Loucy (cell line): Measurements from ENCODE around the gene ACVR2B.

Experiments
- H2AFZ ChIP-seq: fragments of 200-600 bp; sonication (generic); 2 replicates; pipeline ENCODE4 v1.6.0; 2016; ENCODE audit warnings: antibody characterized with exemption, mild to moderate bottlenecking, low read length, moderate library complexity
- H3F3A ChIP-seq: fragments of 200-600 bp; 2 replicates; pipeline ENCODE4 v1.6.0; 2016; ENCODE audit warnings: antibody characterized with exemption, low read depth, mild to moderate bottlenecking
- H3K27me3 ChIP-seq: fragments of 200-600 bp; sonication (generic); 2 replicates; pipeline ENCODE4 v1.6.1; 2014; ENCODE audit warnings: low read length, mild to moderate bottlenecking; ENCODE audit not compliant: insufficient read depth, poor library complexity, severe bottlenecking
- H3K36me3 ChIP-seq: fragments of 200-600 bp; sonication (generic); 2 replicates; pipeline ENCODE4 v1.6.1; 2016; ENCODE audit warnings: low read length; ENCODE audit not compliant: insufficient read depth
- H3K4me1 ChIP-seq: fragments of 200-600 bp; sonication (generic); 2 replicates; pipeline ENCODE4 v1.5.1; 2014; ENCODE audit warnings: low read length, mild to moderate bottlenecking; ENCODE audit not compliant: insufficient read depth, poor library complexity, severe bottlenecking
- H3K4me2 ChIP-seq: fragments of 200-600 bp; sonication (generic); 2 replicates; pipeline ENCODE4 v1.6.0; 2014; ENCODE audit warnings: antibody characterized with exemption, low read length, low read depth, mild to moderate bottlenecking; ENCODE audit not compliant: poor library complexity, severe bottlenecking
- H3K4me3 ChIP-seq: fragments of 200-600 bp; sonication (generic); 2 replicates; pipeline ENCODE4 v1.5.1; 2014; ENCODE audit warnings: low read length, mild to moderate bottlenecking, mixed read lengths; ENCODE audit not compliant: poor library complexity, severe bottlenecking
- H3K79me2 ChIP-seq: fragments of 200-600 bp; sonication (generic); 2 replicates; pipeline ENCODE4 v1.6.1; 2014; ENCODE audit warnings: low read length; ENCODE audit not compliant: insufficient read depth
- H3K9ac ChIP-seq: fragments of 200-600 bp; sonication (generic); 2 replicates; pipeline ENCODE4 v1.6.0; 2014; ENCODE audit warnings: mild to moderate bottlenecking, low read depth, low read length, moderate library complexity; ENCODE audit not compliant: poor library complexity, severe bottlenecking
- H3K9me2 ChIP-seq: fragments of 200-600 bp; sonication (generic); replicated peaks from 2 replicates; pipeline ENCODE4 v1.6.1; 2016; ENCODE audit warnings: low read depth, low read length, mixed read lengths
- H3K9me3 ChIP-seq: fragments of 200-600 bp; sonication (generic); 2 replicates; pipeline ENCODE4 v1.6.1; 2014; ENCODE audit warnings: mild to moderate bottlenecking, antibody characterized with exemption, low read length, low read depth; ENCODE audit not compliant: insufficient read depth
- H4K20me1 ChIP-seq: fragments of 200-600 bp; sonication (generic); 2 replicates; pipeline ENCODE4 v1.6.0; 2014; ENCODE audit warnings: antibody characterized with exemption, low read length, mild to moderate bottlenecking; ENCODE audit not compliant: insufficient read depth, poor library complexity, severe bottlenecking
- EZH2phosphoT487 ChIP-seq: fragments of 200-600 bp; IDR thresholded peaks from 2 replicates; pipeline ENCODE4 v1.6.1; 2018; ENCODE audit warnings: antibody characterized with exemption, mild to moderate bottlenecking, moderate library complexity, borderline replicate concordance
- TF ChIP-seq, protein P1 (sequence below): fragments of 200-600 bp; sonication (generic); conservative IDR thresholded peaks from 2 replicates; pipeline ENCODE4 v1.5.1; 2014; ENCODE audit warnings: mild to moderate bottlenecking, antibody characterized with exemption, low read length

Gene ACVR2B

DNA sequence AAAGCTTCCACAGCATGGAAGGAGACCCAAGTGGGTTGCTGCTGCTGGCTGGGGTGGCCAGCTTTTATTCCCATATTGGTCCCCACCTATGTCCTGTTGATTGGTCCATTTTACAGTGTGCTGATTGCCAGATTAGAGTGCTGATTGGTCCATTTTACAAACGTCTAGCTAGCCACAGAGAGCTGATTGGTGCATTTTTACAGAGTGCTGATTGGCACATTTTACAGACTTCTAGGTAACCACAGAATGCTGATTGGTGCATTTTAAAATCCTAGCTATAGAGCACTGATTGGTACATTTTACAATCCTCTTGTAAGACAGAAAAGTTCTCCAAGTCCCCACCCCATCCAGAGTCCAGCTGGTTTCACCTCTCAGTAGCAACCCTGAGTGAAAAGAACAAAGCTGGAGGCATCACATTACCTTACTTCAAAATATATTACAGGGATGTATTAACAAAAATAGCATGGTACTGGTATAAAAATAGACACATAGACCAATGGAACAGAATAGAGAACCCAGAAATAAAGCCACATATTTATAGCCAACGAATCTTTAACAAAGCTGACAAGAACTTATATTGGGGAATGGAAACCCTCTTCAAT, 7.5 kb upstream of the ACVR2B start:
- Histone ChIP-seq H3F3A (no peaks in the 10 kb centered on the region), H3K27me3 (no peaks in the 10 kb centered on the region), H3K9me3 (no peaks in the 10 kb centered on the region; the same call in 1 of the 2 replicates), H3K4me2 (no peak overlapping the region), H3K4me1 (no peaks in the 10 kb centered on the region), H3K79me2 (no peaks in the 10 kb centered on the region), H3K4me3 (no peak overlapping the region), H4K20me1 (no peaks in the 10 kb centered on the region), H3K36me3 (no peaks in the 10 kb centered on the region), H3K9me2 (no peaks in the 10 kb centered on the region), H3K9ac (no peak overlapping the region), H2AFZ (no peak overlapping the region)
- TF ChIP-seq, protein P1, sequence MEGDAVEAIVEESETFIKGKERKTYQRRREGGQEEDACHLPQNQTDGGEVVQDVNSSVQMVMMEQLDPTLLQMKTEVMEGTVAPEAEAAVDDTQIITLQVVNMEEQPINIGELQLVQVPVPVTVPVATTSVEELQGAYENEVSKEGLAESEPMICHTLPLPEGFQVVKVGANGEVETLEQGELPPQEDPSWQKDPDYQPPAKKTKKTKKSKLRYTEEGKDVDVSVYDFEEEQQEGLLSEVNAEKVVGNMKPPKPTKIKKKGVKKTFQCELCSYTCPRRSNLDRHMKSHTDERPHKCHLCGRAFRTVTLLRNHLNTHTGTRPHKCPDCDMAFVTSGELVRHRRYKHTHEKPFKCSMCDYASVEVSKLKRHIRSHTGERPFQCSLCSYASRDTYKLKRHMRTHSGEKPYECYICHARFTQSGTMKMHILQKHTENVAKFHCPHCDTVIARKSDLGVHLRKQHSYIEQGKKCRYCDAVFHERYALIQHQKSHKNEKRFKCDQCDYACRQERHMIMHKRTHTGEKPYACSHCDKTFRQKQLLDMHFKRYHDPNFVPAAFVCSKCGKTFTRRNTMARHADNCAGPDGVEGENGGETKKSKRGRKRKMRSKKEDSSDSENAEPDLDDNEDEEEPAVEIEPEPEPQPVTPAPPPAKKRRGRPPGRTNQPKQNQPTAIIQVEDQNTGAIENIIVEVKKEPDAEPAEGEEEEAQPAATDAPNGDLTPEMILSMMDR: no peak
- no peak for TF ChIP-seq EZH2phosphoT487

DNA sequence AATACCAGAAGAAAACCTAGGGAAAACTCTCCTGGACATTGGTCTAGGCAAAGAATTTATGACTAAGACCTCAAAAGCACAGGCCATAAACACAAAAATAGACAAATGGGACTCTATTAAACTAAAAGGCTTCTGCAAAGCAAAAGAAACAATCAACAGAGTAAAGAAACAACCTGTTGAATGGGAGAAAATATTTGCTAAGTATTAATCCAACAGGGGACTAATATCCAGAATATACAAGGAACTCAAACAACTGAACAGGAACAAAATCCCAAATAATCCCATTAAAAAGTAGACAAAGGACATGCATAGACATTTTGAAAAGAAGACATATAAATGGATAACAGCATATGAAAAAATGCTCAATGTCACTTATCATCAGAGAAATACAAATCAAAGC, 6.9 kb upstream of the ACVR2B start:
- H3K9ac ChIP-seq: no peak overlapping the region
- no peak overlapping the region for H3K4me2 ChIP-seq
- H4K20me1 ChIP-seq: no peaks in the 10 kb centered on the region
- H3K4me1 ChIP-seq: no peaks in the 10 kb centered on the region
- no peak overlapping the region for H2AFZ ChIP-seq
- H3K36me3 ChIP-seq: no peaks in the 10 kb centered on the region
- H3K9me3 ChIP-seq: no peaks in the 10 kb centered on the region; the same call in 1 of the 2 replicates
- H3K79me2 ChIP-seq: no peaks in the 10 kb centered on the region
- no peaks in the 10 kb centered on the region for H3K9me2 ChIP-seq
- H3F3A ChIP-seq: no peaks in the 10 kb centered on the region
- no peak overlapping the region for H3K4me3 ChIP-seq
- TF ChIP-seq EZH2phosphoT487: no peak
- TF ChIP-seq, protein P1: no peak
- no peaks in the 10 kb centered on the region for H3K27me3 ChIP-seq

DNA sequence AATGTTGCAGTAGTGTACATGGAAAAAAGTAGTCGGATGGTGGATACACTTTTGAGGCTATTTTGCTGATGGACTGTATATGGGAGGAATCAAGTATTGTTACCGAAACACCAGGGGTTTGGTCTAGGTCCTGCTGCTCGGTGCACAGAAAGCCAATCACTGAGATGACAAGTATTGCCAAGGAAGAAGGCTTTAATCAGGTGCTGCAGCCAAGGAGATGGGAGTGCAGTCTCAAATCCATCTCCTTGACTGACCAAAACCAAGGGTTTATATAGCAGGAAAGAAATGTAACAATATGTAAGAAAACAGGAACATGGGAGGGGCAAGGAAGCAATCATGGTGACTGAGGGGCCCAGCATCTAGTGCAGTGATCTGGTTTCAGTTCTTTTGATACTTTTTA, 2.8 kb upstream of the ACVR2B start:
- no peak overlapping the region for H3K9ac ChIP-seq
- no peak overlapping the region for H3K4me2 ChIP-seq
- peaks cover 20% of the 10 kb centered on the region for H3K27me3 ChIP-seq
- peaks cover 2% of the 10 kb centered on the region for H4K20me1 ChIP-seq
- H3F3A ChIP-seq: no peaks in the 10 kb centered on the region
- H3K9me3 ChIP-seq: no peaks in the 10 kb centered on the region; the same call in 1 of the 2 replicates
- no peak overlapping the region for H2AFZ ChIP-seq
- H3K4me1 ChIP-seq: peaks cover 7% of the 10 kb centered on the region
- peaks cover 15% of the 10 kb centered on the region for H3K79me2 ChIP-seq
- H3K9me2 ChIP-seq: no peaks in the 10 kb centered on the region
- no peak overlapping the region for H3K4me3 ChIP-seq
- TF ChIP-seq, protein P1: no peak
- no peak for TF ChIP-seq EZH2phosphoT487
- H3K36me3 ChIP-seq: no peaks in the 10 kb centered on the region
